Nephron (organoid): ENCODE measurements around the gene MRTFB.

Experiments used
- H3K27ac Mint-ChIP-seq, 3 experiments: 2 replicates each; pipeline ENCODE4 v1.8.0; 2020; ENCODE audit warnings: mixed read lengths in 3 of 3, mild to moderate bottlenecking in 2 of 3, moderate library complexity in 1 of 3
- H3K27me3 Mint-ChIP-seq: 2 replicates; pipeline ENCODE4 v1.8.0; 2021; ENCODE audit warnings: low read depth, mild to moderate bottlenecking, moderate library complexity, mixed read lengths
- H3K36me3 Mint-ChIP-seq: 2 replicates; pipeline ENCODE4 v1.8.0; 2020; ENCODE audit warnings: low read depth, mixed read lengths
- H3K4me1 Mint-ChIP-seq: 2 replicates; pipeline ENCODE4 v1.8.0; 2020; ENCODE audit warnings: mixed read lengths
- H3K4me3 Mint-ChIP-seq, 3 experiments: 2 replicates each; pipeline ENCODE4 v1.8.0; 2020; ENCODE audit warnings: mild to moderate bottlenecking in 3 of 3, mixed read lengths in 3 of 3, moderate library complexity in 2 of 3
- H3K9me3 Mint-ChIP-seq: 2 replicates; pipeline ENCODE4 v1.8.0; 2020; ENCODE audit warnings: mixed read lengths
- TF ChIP-seq, protein P1 (sequence below), 3 experiments: fragments of 200-600 bp; sonication (generic); IDR thresholded peaks; one replicate each; pipeline ENCODE4 v1.5.0; 2021; ENCODE audit warnings: antibody characterized with exemption in 3 of 3; ENCODE audit not compliant: unreplicated experiment in 3 of 3

The MRTFB gene

DNA sequence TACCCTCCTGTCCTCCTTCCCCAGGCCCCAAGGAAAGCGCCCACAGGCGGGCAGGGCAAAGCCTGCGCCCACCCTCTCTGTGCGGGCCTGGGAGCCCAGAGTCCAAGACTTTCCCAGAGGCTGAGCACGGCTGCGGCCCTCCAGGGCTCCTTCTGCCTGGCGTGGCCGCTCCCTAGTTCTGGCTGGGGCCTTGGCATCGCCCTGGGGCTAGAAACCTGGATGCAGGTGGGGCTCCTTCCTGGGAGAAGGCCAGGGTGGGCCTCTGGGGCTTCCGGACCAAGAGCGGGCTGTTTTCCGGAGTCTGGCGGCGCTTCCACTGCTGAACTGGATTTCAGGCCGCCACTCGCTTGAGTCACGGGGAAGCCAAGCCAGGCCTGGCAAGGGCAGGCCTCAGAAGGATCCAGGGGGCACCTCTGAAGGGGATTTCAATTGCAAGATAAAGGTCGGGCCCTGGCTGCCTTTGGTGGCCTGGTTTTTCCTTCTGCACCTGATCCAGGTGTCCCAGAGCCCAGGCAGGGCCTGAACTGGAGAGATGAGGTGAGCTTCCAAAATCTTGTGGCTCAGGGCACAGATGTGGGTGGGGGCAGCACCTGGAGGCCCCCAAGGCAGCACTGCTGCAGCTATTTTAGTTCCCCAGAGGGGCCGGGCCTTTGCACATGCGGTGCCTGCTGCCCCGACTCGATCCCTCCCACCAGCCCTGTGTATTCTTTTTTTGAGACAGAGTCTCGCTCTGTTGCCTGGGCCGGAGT lies 227.4 kb downstream of the MRTFB start:
- H3K27ac Mint-ChIP-seq, result no peak overlapping the region
- no peak overlapping the region for H3K4me3 Mint-ChIP-seq
- no peaks in the 10 kb centered on the region for H3K36me3 Mint-ChIP-seq
- TF ChIP-seq, protein P1, sequence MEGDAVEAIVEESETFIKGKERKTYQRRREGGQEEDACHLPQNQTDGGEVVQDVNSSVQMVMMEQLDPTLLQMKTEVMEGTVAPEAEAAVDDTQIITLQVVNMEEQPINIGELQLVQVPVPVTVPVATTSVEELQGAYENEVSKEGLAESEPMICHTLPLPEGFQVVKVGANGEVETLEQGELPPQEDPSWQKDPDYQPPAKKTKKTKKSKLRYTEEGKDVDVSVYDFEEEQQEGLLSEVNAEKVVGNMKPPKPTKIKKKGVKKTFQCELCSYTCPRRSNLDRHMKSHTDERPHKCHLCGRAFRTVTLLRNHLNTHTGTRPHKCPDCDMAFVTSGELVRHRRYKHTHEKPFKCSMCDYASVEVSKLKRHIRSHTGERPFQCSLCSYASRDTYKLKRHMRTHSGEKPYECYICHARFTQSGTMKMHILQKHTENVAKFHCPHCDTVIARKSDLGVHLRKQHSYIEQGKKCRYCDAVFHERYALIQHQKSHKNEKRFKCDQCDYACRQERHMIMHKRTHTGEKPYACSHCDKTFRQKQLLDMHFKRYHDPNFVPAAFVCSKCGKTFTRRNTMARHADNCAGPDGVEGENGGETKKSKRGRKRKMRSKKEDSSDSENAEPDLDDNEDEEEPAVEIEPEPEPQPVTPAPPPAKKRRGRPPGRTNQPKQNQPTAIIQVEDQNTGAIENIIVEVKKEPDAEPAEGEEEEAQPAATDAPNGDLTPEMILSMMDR (IDR thresholded peaks at IDR 0.05; ENCODE audit: unreplicated experiment in 3 of 3), result no peak
- peaks cover 10% of the 10 kb centered on the region for H3K4me1 Mint-ChIP-seq
- H3K27me3 Mint-ChIP-seq, result peaks cover 27% of the 10 kb centered on the region
- no peaks in the 10 kb centered on the region for H3K9me3 Mint-ChIP-seq

DNA sequence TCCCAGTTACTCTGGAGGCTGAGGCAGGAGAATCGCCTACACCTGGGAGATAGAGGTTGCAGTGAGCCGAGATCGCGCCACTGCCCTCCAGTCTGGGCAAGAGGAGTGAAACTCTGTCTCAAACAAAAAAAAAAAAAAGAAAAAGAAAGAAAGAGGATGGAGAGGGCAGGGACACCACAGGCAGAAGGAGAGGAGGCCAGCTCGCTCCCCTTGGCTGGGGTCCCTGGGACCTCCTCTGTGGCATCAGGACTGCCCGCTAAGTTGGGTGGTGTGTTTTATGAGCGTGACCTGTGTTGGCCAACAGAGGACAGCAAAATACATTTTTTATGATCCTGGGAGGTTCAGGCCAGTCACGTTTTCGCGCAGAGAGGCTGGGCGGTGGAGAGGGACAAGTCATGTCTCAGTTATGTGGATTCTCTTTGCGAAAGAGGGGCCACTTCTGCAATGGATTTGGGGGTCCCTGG lies 229.6 kb downstream of the MRTFB start:
- H3K9me3 Mint-ChIP-seq, result no peaks in the 10 kb centered on the region
- peak overlapping the region in 2 of 3 experiments; percentile 4 to 25 for H3K27ac Mint-ChIP-seq
- H3K27me3 Mint-ChIP-seq, result peaks cover 31% of the 10 kb centered on the region
- H3K4me3 Mint-ChIP-seq, result peak overlapping the region; percentile 80 to 87 (median 83)
- TF ChIP-seq, protein P1 (IDR thresholded peaks at IDR 0.05; ENCODE audit: unreplicated experiment in 3 of 3), result peak; percentile 42 to 56 (median 50)
- no peaks in the 10 kb centered on the region for H3K36me3 Mint-ChIP-seq
- peaks cover 22% of the 10 kb centered on the region for H3K4me1 Mint-ChIP-seq

DNA sequence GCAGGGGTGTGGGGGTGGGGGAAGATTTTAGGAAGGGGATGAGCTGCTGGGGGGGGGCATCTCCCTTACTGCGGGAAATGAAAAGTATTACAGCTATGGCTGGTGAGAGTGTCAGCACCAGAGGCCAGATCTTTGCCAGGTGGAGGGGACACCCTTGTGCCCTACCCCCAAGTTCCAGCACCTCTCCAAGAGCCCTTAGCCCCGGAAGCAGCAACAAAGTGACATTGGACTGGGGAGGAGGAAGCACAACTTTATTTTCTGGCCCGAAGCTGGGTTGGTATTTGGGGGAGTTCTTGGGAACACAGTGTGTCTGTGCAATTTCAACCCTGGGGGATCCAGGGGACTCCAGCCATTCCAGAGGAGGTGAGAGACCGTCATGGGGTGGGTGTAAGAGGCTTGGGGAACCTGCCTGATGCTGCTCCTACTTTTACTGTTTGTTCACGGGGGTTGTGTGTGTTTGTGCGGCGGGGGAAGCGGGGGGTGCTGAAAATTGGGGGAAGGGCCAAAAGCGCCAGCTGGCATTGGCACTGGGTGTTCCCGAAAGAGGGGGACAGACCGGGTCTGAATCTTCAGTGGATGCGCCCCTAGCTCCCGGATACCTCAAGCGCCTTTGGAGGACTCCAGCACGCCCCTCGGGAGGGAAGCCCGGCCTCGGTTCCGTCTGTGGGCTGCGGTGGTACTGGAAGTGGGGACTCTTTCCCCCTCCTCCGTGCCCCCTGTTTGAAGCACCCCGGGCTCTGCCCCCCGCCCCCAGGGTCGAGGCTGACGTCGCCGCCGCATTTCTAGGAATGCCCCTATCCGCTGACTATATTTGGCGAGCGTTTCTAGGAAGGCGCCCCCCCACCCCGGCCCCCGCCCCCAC lies 230.3 kb downstream of the MRTFB start:
- TF ChIP-seq, protein P1 (IDR thresholded peaks at IDR 0.05; ENCODE audit: unreplicated experiment in 3 of 3), result no peak
- no peaks in the 10 kb centered on the region for H3K9me3 Mint-ChIP-seq
- H3K4me3 Mint-ChIP-seq, result peak overlapping the region; percentile 80 to 87 (median 83)
- H3K36me3 Mint-ChIP-seq, result no peaks in the 10 kb centered on the region
- peak overlapping the region in 2 of 3 experiments; percentile 4 to 25 for H3K27ac Mint-ChIP-seq
- peaks cover 33% of the 10 kb centered on the region for H3K27me3 Mint-ChIP-seq
- peaks cover 29% of the 10 kb centered on the region for H3K4me1 Mint-ChIP-seq

DNA sequence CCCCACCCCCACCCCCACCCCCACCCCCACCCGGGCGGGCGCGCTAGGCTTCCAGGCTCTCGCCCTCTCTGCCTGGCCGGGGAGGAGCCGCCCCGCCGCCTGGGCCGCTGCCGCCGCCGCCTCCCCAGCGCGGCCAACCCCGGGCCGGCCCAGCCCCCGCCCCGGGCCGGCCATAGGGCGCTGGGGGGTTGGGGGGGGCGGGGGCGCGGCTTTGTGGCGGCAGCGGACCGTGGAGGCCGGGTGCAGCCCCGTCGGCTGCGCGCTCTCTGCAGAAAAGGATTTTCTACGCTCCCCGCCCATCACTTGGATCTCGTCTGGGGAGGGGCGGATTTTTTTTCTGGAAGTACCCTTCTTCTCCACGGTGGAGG lies 230.9 kb downstream of the MRTFB start:
- Mint-ChIP-seq H3K27ac (no peak overlapping the region), H3K27me3 (peaks cover 39% of the 10 kb centered on the region), H3K9me3 (no peaks in the 10 kb centered on the region), H3K4me1 (peaks cover 35% of the 10 kb centered on the region), H3K36me3 (no peaks in the 10 kb centered on the region), H3K4me3 (peak overlapping the region; percentile 83 to 89 (median 85))
- TF ChIP-seq, protein P1 (IDR thresholded peaks at IDR 0.05; ENCODE audit: unreplicated experiment in 3 of 3), result no peak

DNA sequence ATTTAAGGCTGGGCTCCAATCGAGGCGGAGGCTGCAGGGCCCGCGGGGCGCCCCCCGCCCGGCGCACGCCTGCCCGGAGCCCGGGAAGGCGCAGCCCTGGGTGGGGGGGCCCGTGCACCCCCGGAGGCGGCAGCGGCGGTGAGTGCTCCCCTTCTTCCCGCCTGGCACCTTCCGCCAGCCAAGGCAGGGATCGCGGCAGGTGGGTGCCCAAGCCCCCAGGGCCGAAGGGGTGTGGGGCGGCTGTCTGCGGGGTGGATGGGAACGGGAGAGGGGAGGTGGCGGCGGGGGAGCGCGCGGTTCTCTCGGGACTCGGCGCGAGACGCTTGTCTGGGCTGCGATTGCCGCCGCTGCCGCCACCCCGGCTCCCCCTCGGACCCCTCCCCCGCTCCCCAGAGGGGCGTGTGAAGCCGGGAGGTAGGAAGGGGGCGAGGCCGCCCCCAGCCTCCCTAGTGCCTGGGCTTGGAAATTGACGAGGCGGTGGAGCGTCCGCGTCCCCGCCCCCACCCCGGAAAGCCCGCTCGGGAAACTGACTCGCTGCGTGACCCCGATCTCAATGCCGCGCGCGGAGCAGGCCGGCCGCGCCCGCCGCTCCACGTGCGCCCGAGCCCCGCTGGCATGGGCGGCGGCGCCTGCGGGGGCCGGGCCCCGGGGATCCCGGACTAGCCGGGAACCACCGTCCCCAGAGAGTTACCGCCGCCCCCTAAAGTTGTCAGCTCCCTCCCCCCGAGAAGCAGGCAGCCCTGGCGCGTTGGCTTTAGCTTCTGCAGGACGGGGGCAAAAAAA lies 231.5 kb downstream of the MRTFB start:
- Mint-ChIP-seq H3K4me3 (peak overlapping the region; percentile 86 to 94 (median 92)), H3K27ac (peak overlapping the region in 2 of 3 experiments; percentile 32 to 70), H3K4me1 (peaks cover 39% of the 10 kb centered on the region), H3K27me3 (peaks cover 39% of the 10 kb centered on the region), H3K36me3 (no peaks in the 10 kb centered on the region), H3K9me3 (no peaks in the 10 kb centered on the region)
- TF ChIP-seq, protein P1 (IDR thresholded peaks at IDR 0.05; ENCODE audit: unreplicated experiment in 3 of 3), result no peak
